HG02610 (cell line): Measurements from ENCODE around the gene CYP8B1.

ENCODE experiments used
- ATAC-seq: cut with Tn5 transposase; IDR thresholded peaks from one replicate; pipeline ENCODE4 v1.9.1; 2021; ENCODE audit warnings: mild to moderate bottlenecking, moderate library complexity; ENCODE audit not compliant: unreplicated experiment

The CYP8B1 gene

DNA sequence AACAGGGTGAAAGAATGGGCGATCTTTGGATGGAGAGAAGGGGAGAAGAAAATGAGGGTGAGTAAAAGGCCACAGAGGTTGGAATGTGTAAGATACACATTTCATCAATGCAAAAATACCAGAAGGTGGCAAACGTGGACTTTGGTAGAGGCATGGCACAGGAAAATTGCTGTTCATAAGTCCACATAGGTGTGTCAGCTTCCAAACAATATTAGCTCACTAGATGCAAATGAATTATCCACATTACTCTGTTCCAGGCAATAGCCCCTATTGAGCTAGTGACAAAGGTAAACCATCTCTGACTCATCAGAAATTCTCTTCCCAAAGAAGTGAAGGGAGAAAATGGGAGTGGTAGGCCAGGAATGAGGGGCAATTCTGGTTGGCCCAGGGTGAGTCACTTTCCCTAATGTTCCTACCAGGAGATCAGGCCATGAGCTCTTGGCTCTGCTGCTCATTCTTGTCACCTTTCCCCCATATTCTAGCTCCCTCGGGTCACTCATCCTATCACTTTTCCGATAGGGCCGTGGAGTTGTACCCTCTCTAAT lies 46.5 kb downstream of the CYP8B1 start:
- ATAC-seq, result no peak

DNA sequence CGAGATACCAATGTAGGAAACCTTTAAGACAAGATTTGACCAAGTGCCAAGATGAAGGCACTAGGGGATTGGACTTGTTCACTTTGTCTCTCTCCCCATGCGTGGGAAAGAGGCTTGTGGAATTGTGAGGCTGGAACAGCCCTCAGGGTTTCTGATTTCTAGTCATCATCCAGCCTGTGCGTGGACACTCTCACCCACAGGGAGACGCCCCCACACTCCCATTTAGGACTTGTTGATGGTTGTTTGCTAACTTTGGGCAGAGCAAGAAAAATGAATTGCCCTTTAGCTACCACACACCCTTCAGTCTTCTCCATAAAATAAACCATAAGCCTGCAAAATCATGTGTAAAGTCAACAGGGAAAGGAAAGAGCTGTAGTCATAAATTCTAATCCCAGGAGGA lies 48.0 kb downstream of the CYP8B1 start:
- ATAC-seq, result no peak

- ATAC-seq, result no peak
These were observed 48.7 kb downstream of the CYP8B1 start for GRCh38 chr3:42827023-42827422.

DNA sequence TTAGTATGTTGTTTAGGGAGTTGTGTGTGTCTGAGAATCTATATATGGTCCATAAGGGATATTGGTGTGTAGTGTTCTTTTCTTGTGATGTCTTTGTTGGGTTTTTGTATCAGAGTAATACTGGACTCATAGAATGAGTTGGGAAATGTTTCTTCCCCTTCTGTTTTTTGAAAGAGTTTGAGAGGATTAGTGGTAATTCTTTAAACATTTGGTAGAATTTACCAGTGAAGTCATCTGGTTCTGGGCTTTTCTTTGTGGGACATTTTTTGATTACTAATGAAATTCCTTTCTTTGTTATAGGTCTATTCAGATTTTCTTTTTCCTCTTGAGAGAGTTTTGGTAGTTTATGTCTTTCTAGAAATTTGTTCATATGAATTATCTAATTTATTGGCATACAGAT lies 49.5 kb downstream of the CYP8B1 start:
- ATAC-seq, result no peak

DNA sequence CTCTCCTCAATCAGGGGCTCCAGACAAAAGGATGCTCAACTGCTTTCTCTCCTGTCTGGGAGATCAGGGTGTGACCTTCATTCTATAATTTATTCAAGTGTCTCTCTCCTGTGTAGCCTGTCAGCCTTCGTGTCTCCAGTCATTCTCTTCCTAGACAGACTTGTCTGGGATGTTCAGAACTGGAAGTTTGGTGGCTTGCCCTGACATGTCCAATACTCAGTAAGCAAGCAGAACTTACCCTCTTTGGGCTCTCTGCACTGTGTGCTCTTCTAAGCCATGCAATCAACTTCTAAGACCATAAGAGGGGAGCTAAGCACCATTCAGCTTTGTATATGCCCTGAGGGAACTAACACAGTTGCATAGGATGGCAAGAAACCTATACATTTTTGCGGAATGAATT lies 52.3 kb downstream of the CYP8B1 start:
- ATAC-seq, result no peak

GRCh38 chr3:42822828-42823227 lies 52.9 kb downstream of the CYP8B1 start:
- no peak for ATAC-seq
